Fibroblast of pulmonary artery (primary cell): ENCODE measurements around the gene TBKBP1.

Source experiments
- DNase-seq: peaks from one replicate; pipeline ENCODE4 v3.0.0-alpha.2; 2010; ENCODE audit warnings: low read depth
- H3K4me3 ChIP-seq: replicated peaks from 2 replicates; pipeline ENCODE4 v1.5.1; 2011; ENCODE audit warnings: low read depth, mild to moderate bottlenecking, control low read depth, low read length, moderate library complexity
- CTCF ChIP-seq: IDR thresholded peaks from 2 replicates; pipeline ENCODE4 v1.5.1; 2011; ENCODE audit warnings: mild to moderate bottlenecking, control low read depth, low read length, inconsistent platforms; ENCODE audit errors: missing control alignments

The TBKBP1 gene

GRCh38 chr17:47727704-47728036 lies 33.7 kb downstream of the TBKBP1 start:
- no peak for TF ChIP-seq CTCF
- no peak overlapping the region for H3K4me3 ChIP-seq
- no peak for DNase-seq

- TF ChIP-seq CTCF, result no peak
- H3K4me3 ChIP-seq, result no peak overlapping the region
Observed at GRCh38 chr17:47728214-47728877, 34.4 kb downstream of the TBKBP1 start.

GRCh38 chr17:47729476-47729875 lies 35.5 kb downstream of the TBKBP1 start:
- no peak overlapping the region for H3K4me3 ChIP-seq
- no peak for DNase-seq
- no peak for TF ChIP-seq CTCF

More at GRCh38 chr17:47728214-47728877, 34.4 kb downstream of the TBKBP1 start:
- no peak for DNase-seq

GRCh38 chr17:47730681-47731080 lies 36.7 kb downstream of the TBKBP1 start:
- no peak for DNase-seq
- TF ChIP-seq CTCF, result no peak
- H3K4me3 ChIP-seq, result no peak overlapping the region

GRCh38 chr17:47731396-47731795 lies 37.4 kb downstream of the TBKBP1 start:
- no peak for DNase-seq
- no peak overlapping the region for H3K4me3 ChIP-seq
- no peak for TF ChIP-seq CTCF

- TF ChIP-seq CTCF, result no peak
- DNase-seq, result no peak
- no peak overlapping the region for H3K4me3 ChIP-seq
Observed at GRCh38 chr17:47732399-47733046, 38.6 kb downstream of the TBKBP1 start.
